Coronary artery (tissue), 2 donors: Measurements from ENCODE around the gene NGLY1.

Source experiments
- DNase-seq: peaks from one replicate; pipeline ENCODE4 v3.0.0-alpha.2; 2017; ENCODE audit warnings: low spot score
- H3K27ac ChIP-seq, 2 donors: fragments of 200-600 bp; sonication (generic); one replicate each; pipeline ENCODE4 v1.5.1; 2016 to 2019
- H3K4me3 ChIP-seq: fragments of 200-600 bp; sonication (generic); 2 replicates; pipeline ENCODE4 v1.5.1; 2016; ENCODE audit warnings: mild to moderate bottlenecking, moderate library complexity
- TF ChIP-seq, protein P1 (sequence below): fragments of 200-600 bp; sonication (generic); IDR thresholded peaks from one replicate; pipeline ENCODE4 v1.5.1; 2019; ENCODE audit warnings: antibody characterized with exemption

NGLY1 gene

GRCh38 chr3:25728101-25728500, 55.1 kb downstream of the NGLY1 start:
- no peak for DNase-seq
- no peak overlapping the region for H3K27ac ChIP-seq
- H3K4me3 ChIP-seq, result no peak overlapping the region
- TF ChIP-seq, protein P1, sequence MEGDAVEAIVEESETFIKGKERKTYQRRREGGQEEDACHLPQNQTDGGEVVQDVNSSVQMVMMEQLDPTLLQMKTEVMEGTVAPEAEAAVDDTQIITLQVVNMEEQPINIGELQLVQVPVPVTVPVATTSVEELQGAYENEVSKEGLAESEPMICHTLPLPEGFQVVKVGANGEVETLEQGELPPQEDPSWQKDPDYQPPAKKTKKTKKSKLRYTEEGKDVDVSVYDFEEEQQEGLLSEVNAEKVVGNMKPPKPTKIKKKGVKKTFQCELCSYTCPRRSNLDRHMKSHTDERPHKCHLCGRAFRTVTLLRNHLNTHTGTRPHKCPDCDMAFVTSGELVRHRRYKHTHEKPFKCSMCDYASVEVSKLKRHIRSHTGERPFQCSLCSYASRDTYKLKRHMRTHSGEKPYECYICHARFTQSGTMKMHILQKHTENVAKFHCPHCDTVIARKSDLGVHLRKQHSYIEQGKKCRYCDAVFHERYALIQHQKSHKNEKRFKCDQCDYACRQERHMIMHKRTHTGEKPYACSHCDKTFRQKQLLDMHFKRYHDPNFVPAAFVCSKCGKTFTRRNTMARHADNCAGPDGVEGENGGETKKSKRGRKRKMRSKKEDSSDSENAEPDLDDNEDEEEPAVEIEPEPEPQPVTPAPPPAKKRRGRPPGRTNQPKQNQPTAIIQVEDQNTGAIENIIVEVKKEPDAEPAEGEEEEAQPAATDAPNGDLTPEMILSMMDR, result no peak

DNA sequence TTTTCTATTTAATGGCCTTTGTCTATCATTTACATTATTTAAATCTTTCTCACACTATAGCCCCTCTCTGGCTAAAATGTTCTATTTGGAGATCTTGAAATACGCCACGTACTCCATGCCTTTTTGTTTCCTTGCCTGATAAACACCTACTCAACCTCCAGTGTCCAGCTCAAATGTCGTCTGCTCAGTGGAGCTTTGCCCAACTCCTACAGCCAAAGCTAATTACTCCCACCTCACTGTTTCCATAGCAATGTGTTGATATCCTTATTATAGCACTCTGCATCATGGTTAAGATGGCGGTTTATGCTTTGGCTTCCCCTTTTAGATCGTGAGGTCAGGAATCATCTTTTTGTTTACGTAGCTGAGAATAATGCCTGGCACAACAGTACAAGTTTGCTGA, 55.9 kb downstream of the NGLY1 start:
- Histone ChIP-seq H3K27ac (no peak overlapping the region), H3K4me3 (no peak overlapping the region)
- DNase-seq, result no peak
- TF ChIP-seq, protein P1, result no peak

- TF ChIP-seq, protein P1, result no peak
- no peak overlapping the region for H3K27ac ChIP-seq
- no peak overlapping the region for H3K4me3 ChIP-seq
- DNase-seq, result no peak
Observed at GRCh38 chr3:25725810-25726209, 57.4 kb downstream of the NGLY1 start.

GRCh38 chr3:25724948-25725645, 58.1 kb downstream of the NGLY1 start:
- no peak for DNase-seq
- Histone ChIP-seq H3K4me3 (no peak overlapping the region), H3K27ac (no peak overlapping the region)
- TF ChIP-seq, protein P1, result no peak

DNA sequence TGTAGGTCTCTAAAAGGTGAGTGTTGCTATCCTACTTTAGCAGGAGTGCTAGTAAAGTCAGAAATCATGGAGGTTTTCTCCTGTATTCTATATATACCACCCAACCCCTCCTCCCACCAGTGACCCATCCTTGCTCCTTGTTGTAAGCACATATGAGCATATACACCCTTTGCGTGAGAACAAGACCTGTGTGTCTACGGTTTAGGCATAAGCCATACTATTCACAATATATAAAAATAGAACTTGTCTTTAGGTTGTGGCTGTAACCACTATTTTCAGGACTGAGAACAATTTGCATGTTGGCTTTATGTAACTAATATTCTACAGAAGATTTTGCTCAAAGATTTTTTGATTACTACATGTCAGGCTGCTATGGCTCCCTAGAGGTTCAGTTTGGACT, 59.4 kb downstream of the NGLY1 start:
- TF ChIP-seq, protein P1, result no peak
- no peak for DNase-seq

GRCh38 chr3:25719321-25719720, 63.9 kb downstream of the NGLY1 start:
- DNase-seq, result no peak
- TF ChIP-seq, protein P1, result no peak
- Histone ChIP-seq H3K27ac (no peak overlapping the region), H3K4me3 (no peak overlapping the region)

More for the DNA sequence above, 59.4 kb downstream of the NGLY1 start:
- H3K27ac ChIP-seq, result no peak overlapping the region
- H3K4me3 ChIP-seq, result no peak overlapping the region

DNA sequence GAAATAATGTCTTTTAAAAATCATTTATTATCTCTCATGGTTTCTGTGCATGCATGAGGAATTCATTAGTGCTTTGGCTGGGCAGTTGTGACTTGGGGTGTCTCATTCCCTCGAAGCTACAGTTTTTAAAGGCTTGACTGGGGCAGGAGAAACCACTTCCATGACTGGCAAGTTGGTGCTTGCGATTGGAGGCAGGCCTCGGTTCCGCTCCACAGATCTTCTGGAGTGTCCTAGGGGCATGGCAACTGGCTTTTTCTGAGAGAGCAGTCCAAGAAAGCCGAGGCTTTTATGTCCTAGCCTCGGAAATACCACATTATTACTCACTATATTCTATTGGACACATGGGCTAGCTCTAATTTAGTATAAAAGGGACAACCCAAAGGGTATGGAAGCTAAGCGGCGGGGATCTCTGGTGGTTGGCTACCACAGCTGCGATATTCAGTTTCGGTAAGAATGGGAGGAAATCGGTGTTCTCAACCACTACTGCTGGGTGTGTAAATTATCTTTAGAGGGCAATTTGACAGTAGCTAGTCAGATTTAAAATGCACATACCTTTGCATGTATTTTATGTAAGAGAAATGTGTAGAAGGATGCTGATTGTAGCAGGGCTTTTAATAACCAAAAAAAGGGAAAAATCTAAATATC, 69.8 kb downstream of the NGLY1 start:
- no peak for DNase-seq
- H3K27ac ChIP-seq, result no peak overlapping the region
- TF ChIP-seq, protein P1, result no peak
- H3K4me3 ChIP-seq, result no peak overlapping the region
